LNCaP clone FGC (cell line): ENCODE data around the gene LRRC59.
A peak's percentile ranks its signal among the peaks of the same experiment; 100 is the strongest.
"Not testable (repeated sequence)": the region's sequence is repeated elsewhere in the genome, so short reads cannot be mapped to it uniquely, and the experiment has no call there.

ENCODE experiments used
- DNase-seq: peaks from one replicate; pipeline ENCODE4 v3.0.0-alpha.2; 2011; ENCODE audit warnings: low read depth
- H3K4me3 ChIP-seq: 2 replicates; pipeline ENCODE4 v1.5.1; 2011; ENCODE audit warnings: mild to moderate bottlenecking, low read depth, low read length, control low read depth
- TF ChIP-seq, protein P1 (sequence below): IDR thresholded peaks from 2 replicates; pipeline ENCODE4 v1.5.1; 2012; ENCODE audit warnings: mild to moderate bottlenecking; ENCODE audit not compliant: control insufficient read depth, insufficient read depth; ENCODE audit errors: extremely low read depth

Gene LRRC59

DNA sequence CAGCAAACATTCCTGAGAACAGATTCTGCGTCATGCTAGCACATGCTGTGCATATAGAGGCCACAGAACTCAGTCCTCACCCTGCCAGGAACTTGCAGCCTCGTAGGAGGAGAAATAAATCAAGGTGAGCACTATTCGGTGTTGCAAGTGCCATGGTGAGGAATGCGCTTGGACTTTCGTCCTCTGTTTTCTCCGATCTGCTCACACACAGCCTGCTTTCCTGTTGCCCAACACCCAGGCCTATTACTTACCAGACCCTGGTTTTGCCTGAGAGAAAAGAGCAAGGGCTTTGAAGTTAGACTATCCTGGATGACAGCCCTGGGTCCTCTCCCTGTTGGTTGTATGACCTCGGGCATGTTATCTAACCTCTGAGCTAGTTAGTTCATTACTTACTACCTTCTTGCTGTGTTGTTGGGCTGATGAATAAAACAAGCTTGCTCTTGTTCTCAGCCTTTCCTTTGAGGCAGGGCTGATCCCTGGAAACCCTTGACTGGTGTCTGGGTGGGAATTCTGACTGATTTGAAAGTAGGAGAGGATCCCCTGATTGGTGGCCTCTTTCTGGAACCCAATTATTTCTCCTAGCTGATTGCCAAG is 31.6 kb upstream of the LRRC59 start:
- no peak overlapping the region for H3K4me3 ChIP-seq
- TF ChIP-seq, protein P1, sequence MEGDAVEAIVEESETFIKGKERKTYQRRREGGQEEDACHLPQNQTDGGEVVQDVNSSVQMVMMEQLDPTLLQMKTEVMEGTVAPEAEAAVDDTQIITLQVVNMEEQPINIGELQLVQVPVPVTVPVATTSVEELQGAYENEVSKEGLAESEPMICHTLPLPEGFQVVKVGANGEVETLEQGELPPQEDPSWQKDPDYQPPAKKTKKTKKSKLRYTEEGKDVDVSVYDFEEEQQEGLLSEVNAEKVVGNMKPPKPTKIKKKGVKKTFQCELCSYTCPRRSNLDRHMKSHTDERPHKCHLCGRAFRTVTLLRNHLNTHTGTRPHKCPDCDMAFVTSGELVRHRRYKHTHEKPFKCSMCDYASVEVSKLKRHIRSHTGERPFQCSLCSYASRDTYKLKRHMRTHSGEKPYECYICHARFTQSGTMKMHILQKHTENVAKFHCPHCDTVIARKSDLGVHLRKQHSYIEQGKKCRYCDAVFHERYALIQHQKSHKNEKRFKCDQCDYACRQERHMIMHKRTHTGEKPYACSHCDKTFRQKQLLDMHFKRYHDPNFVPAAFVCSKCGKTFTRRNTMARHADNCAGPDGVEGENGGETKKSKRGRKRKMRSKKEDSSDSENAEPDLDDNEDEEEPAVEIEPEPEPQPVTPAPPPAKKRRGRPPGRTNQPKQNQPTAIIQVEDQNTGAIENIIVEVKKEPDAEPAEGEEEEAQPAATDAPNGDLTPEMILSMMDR, result no peak
- no peak for DNase-seq

DNA sequence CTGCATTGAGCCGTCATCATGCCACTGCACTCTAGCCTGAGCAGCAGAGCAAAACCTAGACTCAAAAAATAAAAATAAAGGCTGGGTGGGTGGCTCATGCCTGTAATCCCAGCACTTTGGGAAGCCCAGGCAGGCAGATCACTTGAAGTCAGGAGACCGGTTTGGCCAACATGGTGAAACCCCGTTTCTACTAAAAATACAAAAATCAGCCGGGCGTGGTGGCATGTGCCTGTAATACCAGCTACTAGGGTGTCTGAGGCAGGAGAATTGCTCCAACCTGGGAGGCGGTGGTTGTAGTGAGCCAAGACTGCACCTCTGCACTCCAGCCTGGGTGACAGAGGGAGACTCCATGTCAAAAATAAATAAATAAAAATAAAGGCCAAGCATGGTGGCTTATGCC is 30.8 kb upstream of the LRRC59 start:
- not testable (repeated sequence) for H3K4me3 ChIP-seq, DNase-seq

DNA sequence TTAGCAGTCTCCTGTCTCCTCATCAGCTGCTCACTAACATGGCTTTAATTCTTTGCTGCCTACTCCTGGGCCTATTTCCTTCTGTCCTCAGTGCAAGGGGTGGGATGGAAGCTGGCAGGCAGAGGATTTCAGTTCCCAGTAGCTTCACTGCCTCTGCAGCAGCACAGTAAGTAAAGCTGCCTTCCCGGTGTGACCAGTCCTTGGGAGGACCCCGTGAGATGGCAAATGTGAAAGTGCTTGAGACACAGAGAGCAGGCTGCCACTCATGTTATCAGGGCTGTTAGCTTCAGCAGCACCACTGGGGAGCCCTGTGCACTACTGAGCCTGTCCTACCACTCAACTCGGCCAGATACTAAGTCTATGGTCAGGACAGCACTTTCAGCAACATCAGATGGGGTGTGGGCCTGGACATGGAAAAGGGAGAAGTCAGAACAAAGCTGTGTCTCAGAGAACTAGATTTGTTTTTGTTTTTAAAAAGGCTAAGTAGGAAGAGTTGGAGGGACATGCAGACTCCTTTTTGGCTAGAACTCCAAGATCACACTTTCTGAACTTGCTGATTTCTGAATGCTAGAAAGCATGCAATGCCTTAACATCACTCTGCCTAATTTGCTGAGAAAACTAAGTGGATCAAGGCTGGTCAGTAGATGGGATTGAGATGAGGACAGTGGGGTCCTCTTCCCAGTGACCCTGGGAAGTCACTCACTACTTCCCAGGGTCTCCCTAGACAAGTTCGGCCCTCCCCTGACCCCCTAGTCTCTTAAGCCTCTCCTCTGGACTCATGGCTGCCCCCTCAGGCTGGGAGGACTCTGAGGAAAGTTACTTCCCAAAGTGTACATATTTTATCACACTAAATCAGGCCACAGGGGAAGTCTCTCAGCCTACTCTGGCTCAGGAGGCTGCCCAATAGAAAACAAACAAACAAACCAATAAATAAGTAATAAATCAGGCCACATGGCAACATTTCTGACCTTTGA is 29.8 kb upstream of the LRRC59 start:
- peak overlapping the region; percentile 57 for H3K4me3 ChIP-seq
- no peak for DNase-seq
- TF ChIP-seq, protein P1, result peak; percentile 30

DNA sequence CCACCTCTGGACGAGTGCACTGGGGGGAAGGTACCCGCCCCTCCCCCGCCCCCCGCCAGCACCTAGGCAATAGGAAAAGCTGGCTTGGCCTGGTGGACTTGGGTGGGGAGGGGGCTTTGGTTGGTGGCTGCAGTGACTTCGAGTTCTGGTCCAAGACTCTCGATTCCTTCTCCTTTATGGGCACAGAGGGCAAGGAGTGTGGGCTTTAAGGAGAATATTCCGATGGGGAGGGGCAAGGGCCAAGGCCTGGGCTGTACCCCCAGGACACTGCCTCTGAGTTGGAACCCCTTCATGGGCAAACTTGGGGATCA is 29.1 kb upstream of the LRRC59 start:
- H3K4me3 ChIP-seq, result peak overlapping the region; percentile 57
- TF ChIP-seq, protein P1, result no peak
- no peak for DNase-seq

DNA sequence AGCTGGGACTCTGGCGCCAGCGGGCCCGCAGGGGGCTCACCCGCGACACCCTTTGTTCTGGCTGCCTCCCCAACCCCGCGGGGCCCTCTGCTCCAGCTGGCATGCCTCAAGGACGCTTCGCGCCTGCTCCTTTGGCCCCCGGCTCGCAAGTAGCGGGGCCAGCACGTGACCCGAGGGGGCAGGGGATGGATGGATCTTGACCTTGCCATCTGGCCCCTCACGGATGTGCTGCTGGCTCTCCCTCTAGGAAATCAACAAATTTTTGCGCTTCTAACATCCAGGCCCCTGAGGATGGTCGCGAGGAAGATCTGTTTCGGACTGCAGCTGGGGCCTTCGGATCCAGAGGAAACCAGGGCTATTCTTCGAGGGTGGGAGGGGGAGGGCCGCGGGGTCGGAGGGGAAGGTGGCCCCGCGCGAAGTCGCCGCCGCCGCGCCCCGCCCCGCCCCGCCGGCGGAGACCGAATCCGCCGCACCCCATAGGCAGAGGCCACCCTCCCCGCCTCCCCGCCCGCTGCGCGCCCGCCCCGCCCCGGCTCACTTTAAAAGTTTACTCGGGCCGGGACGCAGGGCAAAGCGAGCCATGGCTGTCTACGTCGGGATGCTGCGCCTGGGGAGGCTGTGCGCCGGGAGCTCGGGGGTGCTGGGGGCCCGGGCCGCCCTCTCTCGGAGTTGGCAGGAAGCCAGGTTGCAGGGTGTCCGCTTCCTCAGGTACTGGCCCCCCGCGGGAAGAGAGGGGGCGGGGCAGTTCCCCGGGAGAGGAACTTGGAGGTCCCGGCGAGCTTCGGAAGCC is 28.6 kb upstream of the LRRC59 start, which contains the start of gene ACSF2:
TSS of gene ACSF2 (plus strand) at position 537 of the 790 bp plus-strand sequence. CDS start at position 581, 44 bp downstream.
- DNase-seq, result no peak
- H3K4me3 ChIP-seq, result peak within 1 kb of the TSS; percentile 57

DNA sequence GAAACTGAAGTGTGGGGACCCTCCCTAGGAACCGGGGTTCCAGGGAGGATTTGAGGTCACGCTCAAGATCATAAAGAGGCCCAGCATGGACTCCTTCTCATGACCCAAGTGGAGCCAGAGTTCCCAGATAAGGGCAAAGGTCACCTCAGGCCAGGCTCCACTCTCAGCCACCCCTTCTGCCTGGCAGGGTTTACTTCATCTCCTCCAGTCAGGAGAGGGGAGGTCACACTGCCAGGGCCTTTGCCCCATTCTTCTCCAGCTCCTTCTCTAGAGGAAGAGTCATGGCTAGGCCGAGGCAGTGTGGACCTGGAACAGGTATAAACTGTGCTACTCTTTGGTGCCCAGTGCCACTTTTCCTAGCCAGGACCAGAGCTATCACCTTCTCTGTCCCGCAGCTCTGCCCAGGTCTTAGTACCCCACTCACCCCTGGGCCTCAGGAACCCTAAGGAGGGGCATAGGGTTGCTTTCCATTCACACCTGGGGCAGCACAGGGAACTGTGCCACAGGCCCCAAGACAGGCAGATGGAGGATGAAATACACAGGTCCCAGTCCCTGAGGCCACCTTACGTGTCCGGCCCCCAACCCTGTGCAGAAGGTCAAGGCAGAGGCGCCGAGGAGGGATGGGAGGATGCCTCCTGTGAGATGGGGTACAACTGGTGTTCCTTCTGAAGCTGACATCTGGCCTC is 27.8 kb upstream of the LRRC59 start:
- TF ChIP-seq, protein P1, result no peak
- DNase-seq, result no peak
- peak overlapping the region; percentile 57 for H3K4me3 ChIP-seq

More for the DNA sequence above, 28.6 kb upstream of the LRRC59 start, which contains the start of gene ACSF2:
- TF ChIP-seq, protein P1, result no peak
